PFSK-1 (cell line): ENCODE data around the gene KLHL22.

ENCODE experiments used
- FOXP2 ChIP-seq: optimal IDR thresholded peaks from 2 replicates; pipeline ENCODE3; 2011; ENCODE audit warnings: borderline replicate concordance, control low read depth, inconsistent platforms; ENCODE audit not compliant: insufficient read depth; ENCODE audit errors: extremely low read length, extremely low read depth
- POLR2AphosphoS5 ChIP-seq: IDR thresholded peaks from 2 replicates; pipeline ENCODE4 v1.6.1; 2012; ENCODE audit warnings: low read depth, mild to moderate bottlenecking, control low read depth, low read length, moderate library complexity
- SIN3A ChIP-seq: IDR thresholded peaks from 2 replicates; pipeline ENCODE4 v1.6.1; 2012; ENCODE audit warnings: mild to moderate bottlenecking, low read length, moderate library complexity, borderline replicate concordance; ENCODE audit not compliant: insufficient read depth
- TAF1 ChIP-seq: IDR thresholded peaks from 2 replicates; pipeline ENCODE4 v1.6.1; 2012; ENCODE audit warnings: low read length, control low read depth, borderline replicate concordance; ENCODE audit not compliant: insufficient read depth
- TF ChIP-seq, protein P1 (sequence below), 2 experiments: IDR thresholded peaks; 2 replicates each; pipeline versions ENCODE4 v1.6.1 to v1.8.0; 2011 to 2012; ENCODE audit warnings: low read depth in 2 of 2, low read length in 2 of 2, control low read depth in 1 of 2, inconsistent platforms in 1 of 2, mild to moderate bottlenecking in 1 of 2, moderate library complexity in 1 of 2; ENCODE audit not compliant: insufficient read depth in 1 of 2

Gene KLHL22

DNA sequence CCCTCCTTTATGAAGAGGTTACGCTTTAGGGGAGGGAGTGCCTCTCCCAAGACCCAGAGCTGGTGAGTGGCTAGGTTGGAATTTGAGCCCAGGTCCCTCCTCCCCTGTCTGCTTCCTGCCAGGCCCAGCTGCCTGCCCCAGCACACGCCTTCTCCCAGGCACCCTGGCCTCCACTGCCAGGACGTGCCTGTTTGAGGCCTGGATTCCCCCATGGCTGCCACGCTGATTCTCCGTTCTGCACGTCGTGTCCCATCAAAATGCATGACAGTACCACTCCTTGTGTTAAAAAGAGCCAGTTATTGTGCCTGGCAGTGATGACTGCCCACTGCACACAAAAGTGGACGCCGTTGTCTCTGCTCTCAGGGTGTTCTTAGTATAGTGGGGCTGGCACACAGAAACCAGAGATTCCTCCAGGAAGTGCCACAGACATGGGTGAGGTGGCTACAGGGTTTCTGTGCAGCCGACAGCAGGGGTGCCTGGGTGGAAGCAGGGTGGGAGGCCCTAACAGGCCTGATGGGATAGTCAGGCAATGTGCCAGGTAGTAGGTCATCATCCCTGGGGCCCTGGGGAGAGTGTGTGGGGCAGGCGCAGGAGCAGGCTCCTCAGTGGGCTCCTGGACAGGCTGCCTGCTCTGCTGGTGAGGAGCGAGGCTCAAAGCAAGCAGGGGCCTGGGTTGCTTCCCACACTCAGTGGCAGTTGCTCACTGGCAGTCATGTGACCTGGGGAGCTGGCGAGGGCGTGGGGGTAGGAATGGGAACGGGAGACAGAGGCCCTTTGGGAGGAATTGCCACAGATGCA lies 36.0 kb upstream of the KLHL22 start:
- no peak for TF ChIP-seq TAF1
- no peak for TF ChIP-seq FOXP2
- no peak for TF ChIP-seq POLR2AphosphoS5
- no peak for TF ChIP-seq SIN3A
- TF ChIP-seq, protein P1, sequence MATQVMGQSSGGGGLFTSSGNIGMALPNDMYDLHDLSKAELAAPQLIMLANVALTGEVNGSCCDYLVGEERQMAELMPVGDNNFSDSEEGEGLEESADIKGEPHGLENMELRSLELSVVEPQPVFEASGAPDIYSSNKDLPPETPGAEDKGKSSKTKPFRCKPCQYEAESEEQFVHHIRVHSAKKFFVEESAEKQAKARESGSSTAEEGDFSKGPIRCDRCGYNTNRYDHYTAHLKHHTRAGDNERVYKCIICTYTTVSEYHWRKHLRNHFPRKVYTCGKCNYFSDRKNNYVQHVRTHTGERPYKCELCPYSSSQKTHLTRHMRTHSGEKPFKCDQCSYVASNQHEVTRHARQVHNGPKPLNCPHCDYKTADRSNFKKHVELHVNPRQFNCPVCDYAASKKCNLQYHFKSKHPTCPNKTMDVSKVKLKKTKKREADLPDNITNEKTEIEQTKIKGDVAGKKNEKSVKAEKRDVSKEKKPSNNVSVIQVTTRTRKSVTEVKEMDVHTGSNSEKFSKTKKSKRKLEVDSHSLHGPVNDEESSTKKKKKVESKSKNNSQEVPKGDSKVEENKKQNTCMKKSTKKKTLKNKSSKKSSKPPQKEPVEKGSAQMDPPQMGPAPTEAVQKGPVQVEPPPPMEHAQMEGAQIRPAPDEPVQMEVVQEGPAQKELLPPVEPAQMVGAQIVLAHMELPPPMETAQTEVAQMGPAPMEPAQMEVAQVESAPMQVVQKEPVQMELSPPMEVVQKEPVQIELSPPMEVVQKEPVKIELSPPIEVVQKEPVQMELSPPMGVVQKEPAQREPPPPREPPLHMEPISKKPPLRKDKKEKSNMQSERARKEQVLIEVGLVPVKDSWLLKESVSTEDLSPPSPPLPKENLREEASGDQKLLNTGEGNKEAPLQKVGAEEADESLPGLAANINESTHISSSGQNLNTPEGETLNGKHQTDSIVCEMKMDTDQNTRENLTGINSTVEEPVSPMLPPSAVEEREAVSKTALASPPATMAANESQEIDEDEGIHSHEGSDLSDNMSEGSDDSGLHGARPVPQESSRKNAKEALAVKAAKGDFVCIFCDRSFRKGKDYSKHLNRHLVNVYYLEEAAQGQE (IDR thresholded peaks at IDR 0.05; ENCODE audit: insufficient read depth in 1 of 2, low read depth in 2 of 2, low read length in 2 of 2), result no peak

DNA sequence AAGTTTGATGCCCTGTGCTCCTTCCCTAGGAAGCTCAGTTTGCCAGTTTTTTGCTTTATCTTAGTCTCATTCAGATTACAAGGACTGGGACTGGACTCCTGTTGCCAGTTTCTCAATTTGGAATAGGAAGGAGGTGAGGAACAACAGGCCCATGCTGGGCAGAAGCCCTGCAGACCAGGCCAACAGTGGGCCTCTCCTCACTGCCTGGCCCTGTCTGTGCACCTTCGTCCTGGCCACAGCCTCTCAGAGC lies 35.5 kb upstream of the KLHL22 start:
- no peak for TF ChIP-seq POLR2AphosphoS5
- no peak for TF ChIP-seq TAF1
- TF ChIP-seq, protein P1 (IDR thresholded peaks at IDR 0.05; ENCODE audit: insufficient read depth in 1 of 2, low read depth in 2 of 2, low read length in 2 of 2), result no peak
- no peak for TF ChIP-seq SIN3A
- TF ChIP-seq FOXP2, result no peak

DNA sequence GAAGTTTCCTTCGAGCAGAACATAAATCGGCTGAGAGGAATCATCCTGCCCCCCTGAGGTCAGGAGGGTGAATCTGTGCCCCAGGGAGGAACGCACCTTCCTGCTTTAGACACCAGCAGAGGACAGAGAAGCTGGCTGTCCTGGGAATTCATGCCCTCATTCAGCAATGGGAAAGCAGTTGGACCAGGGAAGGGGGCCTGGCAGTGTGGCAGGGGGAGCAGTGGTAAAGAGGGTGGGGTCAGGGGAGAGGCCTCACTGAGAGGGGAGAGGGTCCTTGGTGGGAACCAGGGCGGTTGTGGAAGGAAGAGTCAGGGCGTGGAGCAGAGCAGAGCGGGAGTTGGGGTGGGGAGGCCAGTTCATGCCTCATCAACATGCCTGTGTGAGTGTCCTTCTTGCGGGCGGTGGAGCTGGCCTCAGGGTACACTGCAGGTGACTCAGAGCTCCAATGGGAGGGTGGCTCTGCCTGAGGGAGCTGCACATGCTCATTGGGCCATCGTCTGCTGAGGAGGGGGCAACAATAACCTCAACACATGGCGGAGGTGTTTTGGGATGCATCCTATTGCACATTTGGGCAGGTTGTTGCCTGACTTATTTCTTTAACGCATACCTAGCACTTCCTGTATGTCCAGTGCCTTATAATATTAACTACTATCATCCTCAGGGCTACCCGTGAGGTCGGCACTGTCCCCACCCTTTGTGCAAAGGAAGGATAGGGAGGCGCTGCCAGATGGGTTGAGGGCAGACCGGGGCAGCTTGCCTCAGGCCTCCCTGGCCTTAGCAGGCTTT lies 35.0 kb upstream of the KLHL22 start:
- no peak for TF ChIP-seq TAF1
- no peak for TF ChIP-seq SIN3A
- no peak for TF ChIP-seq POLR2AphosphoS5
- TF ChIP-seq FOXP2, result no peak
- TF ChIP-seq, protein P1 (IDR thresholded peaks at IDR 0.05; ENCODE audit: insufficient read depth in 1 of 2, low read depth in 2 of 2, low read length in 2 of 2), result no peak

DNA sequence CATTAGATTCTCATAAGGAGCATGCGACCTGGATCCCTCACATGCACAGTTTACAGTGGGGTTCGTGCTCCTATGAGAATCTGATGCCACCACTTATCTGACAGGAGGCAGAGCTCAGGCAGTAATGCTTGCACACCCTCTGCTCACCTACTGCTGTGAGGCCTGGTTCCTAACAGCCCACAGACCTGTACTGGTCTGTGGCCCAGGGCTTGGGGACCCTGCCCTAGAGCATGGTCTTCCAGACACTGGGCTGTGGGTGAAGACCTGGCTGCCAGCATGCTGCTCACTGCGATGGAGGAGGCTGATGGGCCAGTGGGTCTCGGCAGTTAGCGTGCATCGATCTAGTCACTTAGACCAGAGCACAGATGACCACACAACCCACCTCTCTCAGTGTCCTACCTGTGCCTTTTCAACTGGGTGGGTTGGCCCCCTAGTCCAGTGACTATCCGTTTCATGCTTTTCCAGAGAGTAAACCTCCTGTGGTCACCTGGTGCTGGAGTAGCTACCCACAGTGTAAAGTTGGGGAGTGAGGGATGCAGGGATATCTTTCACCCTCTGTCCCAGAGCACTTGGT lies 32.9 kb upstream of the KLHL22 start:
- TF ChIP-seq POLR2AphosphoS5, result no peak
- no peak for TF ChIP-seq SIN3A
- TF ChIP-seq FOXP2, result no peak
- TF ChIP-seq, protein P1 (IDR thresholded peaks at IDR 0.05; ENCODE audit: insufficient read depth in 1 of 2, low read depth in 2 of 2, low read length in 2 of 2), result no peak
- TF ChIP-seq TAF1, result no peak
